Activated CD4-positive, alpha-beta T cell treated with anti-CD3 and anti-CD28 coated beads for 1 hour (primary cell): ENCODE results near the gene METAP1.
"Not testable (repeated sequence)": the region's sequence is repeated elsewhere in the genome, so short reads cannot be mapped to it uniquely, and the experiment has no call there.

Source experiments
- DNase-seq: peaks from one replicate; pipeline ENCODE4 v3.0.0-alpha.2; 2020

The METAP1 gene

GRCh38 chr4:98995183-98996055, at the start of gene METAP1:
Gene METAP1, plus strand, starts transcription at chr4:98995721. Its CDS starts 33 bp downstream, at chr4:98995754.
- DNase-seq, result peak; percentile 96

- no peak for DNase-seq
Measured at GRCh38 chr4:98946359-98946758, 49.2 kb upstream of the METAP1 start.

- no peak for DNase-seq
Measured at GRCh38 chr4:98950925-98951324, 44.6 kb upstream of the METAP1 start.

DNA sequence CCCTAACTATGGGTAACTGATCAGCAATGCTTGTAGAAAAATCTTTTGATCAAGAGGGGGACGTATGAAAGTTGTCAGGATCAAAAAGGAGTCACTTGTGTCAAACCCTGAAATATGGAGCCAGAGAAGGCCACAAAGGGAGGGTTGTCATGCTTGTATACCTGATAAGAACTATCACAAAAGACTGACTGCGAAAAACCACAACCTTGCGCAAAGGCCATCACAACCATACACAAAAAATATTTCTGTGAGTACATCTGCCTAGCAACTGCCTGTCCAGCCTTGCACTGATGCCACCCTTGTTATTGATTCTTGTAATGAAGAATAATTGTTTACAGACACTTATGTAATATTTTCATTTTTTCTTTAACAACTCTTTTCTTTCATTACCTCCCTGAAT, 43.8 kb upstream of the METAP1 start:
- no peak for DNase-seq

DNA sequence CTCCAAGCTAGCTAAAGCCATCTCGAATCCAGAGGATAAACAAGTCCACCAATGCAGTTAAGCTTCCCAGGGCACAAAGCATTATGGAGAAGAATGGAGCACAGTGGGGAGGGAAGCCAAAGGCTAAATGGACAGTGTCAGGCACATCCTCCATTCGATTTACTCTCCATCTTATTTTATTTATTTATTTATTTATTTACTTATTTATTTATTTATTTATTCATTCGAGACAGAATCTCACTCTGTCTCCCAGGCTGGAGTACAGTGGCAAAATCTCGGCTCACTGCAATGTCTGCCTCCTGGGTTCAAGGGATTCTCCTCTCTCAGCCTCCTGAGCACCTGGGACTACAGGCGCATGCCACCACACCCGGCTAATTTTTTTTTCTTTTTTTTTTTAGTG, 40.3 kb upstream of the METAP1 start:
- DNase-seq, result no peak

DNA sequence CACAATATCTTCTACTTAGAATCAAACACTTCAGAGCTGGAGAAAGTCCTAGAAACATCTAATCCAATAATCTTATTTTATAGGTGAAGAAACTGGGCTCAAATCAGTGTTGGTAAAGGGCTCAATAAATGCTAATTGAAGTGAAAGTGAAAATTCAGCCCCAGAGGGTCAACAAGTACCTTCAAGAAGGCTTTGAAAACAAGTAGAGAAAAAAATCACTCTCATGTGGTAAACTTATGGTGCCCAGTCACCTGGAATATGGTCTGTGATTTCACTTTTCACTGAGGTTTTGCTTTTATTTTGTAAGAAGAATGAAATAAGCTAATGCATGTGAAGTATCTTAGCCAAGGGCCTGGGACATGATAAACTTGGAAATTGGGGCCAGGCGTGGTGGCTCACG, 37.5 kb upstream of the METAP1 start:
- no peak for DNase-seq

DNA sequence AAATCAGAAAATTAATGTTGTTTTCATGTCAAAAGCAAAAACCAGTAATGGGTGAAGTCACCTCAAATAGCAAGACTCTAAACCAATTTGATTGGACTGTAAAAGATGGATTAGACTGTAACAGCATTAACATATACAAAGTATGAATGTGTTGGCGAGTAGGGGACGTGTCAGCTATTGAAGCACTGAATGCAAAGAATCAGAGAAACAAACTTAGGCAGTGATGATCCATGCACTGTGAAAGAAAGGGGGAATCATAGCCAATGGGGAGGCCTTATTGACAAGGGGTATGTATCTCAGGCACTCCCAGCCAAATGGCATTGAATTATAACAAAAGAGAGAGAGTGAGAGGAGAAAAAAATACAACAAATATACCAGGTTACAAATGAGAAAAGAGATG, 36.1 kb upstream of the METAP1 start:
- no peak for DNase-seq

DNA sequence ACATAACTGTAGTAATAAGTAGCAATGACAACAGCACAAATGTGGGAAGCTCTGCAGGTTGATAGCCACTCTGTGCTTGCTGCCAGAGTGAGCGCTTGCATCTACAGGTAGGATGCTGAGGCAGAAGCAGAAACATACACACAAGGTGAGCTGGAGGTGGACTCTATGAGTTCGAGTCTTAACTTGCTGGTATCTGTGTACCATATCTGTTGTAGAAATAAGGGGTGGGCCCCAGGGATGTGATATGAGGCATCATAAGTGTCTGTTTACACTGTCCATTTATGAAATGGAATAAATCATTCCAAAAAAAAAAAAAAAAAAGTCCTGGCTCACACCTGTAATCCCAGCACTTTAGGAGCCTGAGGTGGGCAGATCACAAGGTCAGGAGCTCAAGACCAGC, 33.8 kb upstream of the METAP1 start:
- DNase-seq, result no peak

GRCh38 chr4:98963538-98964433, 31.7 kb upstream of the METAP1 start:
- DNase-seq, result no peak

- no peak for DNase-seq
Measured at GRCh38 chr4:98966926-98967325, 28.6 kb upstream of the METAP1 start.

DNA sequence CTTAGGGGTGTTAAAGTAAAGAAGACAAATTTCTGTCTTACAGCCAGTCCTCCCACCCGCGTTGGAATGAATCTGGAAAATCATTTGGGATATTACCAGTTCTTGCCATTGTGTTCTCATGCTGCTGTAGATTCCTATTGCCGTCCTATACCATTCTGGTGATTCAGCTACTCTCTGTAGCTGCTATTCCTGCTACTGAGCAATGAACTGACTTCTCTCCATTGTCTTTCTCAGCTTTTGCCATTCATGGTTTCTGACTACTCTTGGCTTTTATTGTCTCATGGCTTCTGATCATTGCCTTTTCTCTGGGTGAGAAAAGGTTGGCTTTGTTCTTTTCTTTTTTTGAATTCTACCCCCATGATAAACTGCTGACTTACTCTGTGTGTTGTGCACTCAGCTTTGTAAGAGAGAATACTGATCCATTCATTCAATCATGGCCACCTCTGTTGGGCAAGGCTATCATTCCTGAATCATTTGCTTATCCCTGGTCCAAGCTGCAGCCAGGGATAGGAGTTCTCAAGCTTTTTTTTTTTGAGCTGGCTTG, 27.7 kb upstream of the METAP1 start:
- DNase-seq, result no peak

GRCh38 chr4:98969878-98970785, 25.4 kb upstream of the METAP1 start:
- DNase-seq, result no peak

GRCh38 chr4:98976716-98977115, 18.8 kb upstream of the METAP1 start:
- no peak for DNase-seq

DNA sequence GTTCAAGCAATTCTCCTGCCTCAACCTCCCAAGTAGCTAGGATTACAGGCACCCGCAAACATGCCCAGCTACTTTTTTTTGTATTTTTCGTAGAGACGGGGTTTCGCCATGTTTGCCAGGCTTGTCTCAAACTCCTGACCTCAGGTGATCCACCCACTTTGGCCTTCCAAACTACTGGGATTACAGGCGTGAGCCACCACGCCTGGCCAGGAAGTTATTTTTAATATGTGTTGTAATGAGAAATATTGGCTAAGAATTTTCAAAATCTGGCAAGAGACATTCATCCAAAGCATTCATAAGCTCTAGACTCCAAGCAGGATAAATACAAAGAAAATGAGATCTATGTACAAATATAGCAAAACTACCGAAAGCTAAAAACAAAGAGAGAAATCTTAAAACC, 18.0 kb upstream of the METAP1 start:
- DNase-seq, result no peak

DNA sequence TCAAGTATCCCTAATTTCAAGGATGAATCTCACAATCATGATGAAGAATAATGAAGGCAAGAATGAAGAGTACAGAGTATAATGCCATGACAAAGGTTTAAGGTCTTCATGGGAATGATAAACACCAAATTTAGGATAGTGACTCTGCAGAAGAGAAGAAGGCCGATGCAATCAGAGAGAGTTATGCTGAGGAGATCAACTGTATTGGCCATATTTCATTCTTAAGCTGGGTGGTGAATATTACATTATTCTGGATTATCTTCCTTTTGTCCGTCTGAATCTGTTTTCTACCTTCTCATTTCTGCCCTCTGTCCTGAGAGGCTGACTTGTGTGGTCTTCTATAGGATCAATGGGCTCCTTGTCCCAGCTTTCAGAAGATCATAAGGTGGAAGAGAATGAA, 7.8 kb upstream of the METAP1 start:
- no peak for DNase-seq

DNA sequence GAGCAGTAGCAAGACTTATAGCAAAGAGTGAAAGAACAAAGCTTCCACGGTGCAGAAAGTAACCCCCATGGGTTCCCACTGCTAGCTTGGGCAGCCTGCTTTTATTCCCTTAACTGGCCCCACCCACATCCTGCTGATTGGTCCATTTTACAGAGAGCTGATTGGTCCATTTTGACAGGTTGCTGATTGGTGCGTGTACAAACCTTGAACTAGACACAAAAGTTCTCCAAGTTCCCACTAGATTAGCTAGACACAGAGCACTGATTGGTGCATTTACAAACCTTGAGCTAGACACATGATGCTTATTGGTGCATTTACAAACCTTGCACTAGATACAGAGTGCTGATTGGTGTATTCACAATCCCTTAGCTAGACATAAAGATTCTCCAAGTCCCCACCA, 2.7 kb upstream of the METAP1 start:
- DNase-seq, result not testable (repeated sequence)

DNA sequence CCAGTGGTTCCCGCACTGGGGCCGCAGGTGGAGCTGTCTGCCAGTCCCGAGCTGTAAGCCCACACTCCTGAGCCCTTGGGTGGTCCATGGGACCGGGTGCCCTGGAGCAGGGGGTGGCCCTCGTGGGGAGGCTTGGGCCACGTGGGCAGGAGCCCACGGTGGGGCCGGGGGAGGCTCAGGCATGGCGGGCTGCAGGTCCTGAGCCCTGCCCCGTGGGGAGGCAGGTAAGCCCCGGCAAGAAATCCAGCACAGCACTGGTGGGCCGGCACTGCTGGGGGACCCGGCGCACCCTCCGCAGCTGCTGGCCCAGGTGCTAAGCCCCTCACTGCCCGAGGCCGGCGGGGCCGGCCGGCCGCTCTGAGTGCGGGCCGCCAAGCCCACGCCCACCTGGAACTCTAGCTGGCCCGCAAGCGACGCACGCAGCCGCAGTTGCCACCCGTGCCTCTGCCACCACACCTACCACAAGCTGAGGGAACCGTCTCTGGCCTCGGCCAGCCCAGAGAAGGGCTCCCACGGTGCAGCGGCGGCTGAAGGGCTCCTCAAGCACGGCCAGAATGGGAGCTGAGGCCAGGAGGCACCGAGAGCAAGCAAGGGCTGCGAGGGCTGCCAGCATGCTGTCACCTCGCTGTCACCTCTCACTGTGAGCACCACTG, 2.0 kb upstream of the METAP1 start:
- DNase-seq, result no peak

GRCh38 chr4:98994474-98995182, 893 bp upstream of the METAP1 start:
- no peak for DNase-seq

DNA sequence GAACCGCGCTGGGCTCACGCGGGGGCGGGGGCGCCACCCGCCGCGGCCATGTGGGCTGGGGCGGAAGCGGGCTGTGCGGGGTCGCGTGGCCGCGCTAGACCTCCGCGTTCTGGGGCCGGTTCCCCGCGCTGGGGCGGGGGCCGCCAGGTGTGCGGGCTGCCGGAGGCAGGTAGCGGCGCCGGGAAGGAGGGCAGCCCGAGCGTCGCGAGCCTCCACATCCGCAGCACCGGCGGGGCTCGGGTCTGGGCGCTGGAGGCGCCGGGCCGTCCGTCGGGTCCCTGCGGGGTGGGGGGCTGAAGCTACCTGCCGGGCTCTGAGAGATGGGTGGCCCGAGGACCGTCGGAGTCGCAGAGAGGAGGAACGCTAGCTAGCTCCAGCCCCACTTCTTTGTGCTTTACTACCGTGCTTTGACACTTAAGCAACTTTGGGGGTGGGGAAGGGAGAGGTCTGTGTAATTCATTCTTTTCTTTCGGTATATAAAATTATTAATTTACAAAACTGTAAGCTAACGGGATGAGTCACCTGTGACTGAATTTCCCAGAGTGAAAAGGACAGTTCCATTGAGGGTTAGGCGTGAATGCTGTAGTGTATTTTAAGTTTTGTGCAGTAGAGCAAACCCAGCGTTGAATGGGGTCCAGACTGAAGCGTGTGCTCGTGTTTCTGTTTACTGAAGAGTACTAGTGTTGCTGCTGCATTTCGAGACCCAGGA, 689 bp downstream of the METAP1 start:
- DNase-seq, result no peak

DNA sequence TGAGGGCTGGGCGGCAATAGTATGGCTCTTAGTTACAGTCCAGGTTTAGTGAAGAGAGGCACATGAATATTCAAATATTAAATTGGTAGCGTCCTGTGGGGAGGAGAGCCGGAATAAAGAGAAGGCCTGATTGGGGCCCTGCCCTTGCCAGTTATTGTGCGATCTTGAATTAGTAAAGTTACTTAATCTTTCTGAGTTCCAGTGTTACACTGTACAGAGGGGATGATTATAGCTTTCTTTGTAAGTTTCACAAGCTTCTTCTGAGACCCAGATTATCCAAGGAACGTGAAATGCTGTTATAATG, 1.2 kb downstream of the METAP1 start:
- no peak for DNase-seq

DNA sequence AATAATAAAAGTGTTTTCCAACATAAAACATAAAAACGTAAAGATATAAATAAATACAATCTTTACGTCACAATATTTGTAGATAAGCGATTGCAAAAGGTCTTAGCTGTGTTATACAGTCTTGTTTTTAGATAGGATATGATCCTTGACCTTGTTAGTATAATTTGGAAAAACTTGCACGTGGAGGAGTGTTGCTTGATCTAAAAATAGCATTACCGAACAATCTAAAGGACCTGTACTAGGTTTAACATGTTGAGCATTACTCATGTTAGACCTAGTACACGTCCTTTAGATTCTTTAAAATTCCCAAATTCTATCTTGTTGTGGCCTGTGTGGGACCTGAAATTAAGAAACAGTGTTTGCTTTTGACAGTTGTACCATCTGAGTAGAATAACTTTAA, 1.6 kb downstream of the METAP1 start:
- no peak for DNase-seq
